Epithelial cell of esophagus (primary cell): Measurements from ENCODE around the gene GPR146.

Source experiments
- DNase-seq: peaks from one replicate; pipeline ENCODE4 v3.0.0; 2010; ENCODE audit warnings: low read depth
- H3K4me3 ChIP-seq: 2 replicates; pipeline ENCODE4 v1.5.1; 2011; ENCODE audit warnings: mild to moderate bottlenecking, low read length, control low read depth
- CTCF ChIP-seq: IDR thresholded peaks from 2 replicates; pipeline ENCODE4 v1.5.1; 2011; ENCODE audit warnings: low read depth, mild to moderate bottlenecking, low read length, control low read depth, inconsistent platforms; ENCODE audit not compliant: insufficient read depth; ENCODE audit errors: missing control alignments

The GPR146 gene

GRCh38 chr7:1013581-1013980, 30.8 kb upstream of the GPR146 start:
- no peak for TF ChIP-seq CTCF
- no peak overlapping the region for H3K4me3 ChIP-seq
- DNase-seq, result no peak

- TF ChIP-seq CTCF, result no peak
- no peak overlapping the region for H3K4me3 ChIP-seq
- no peak for DNase-seq
Measured at GRCh38 chr7:1014681-1015080, 29.7 kb upstream of the GPR146 start.

GRCh38 chr7:1015196-1016121, 28.9 kb upstream of the GPR146 start:
- no peak overlapping the region for H3K4me3 ChIP-seq
- TF ChIP-seq CTCF, result no peak
- DNase-seq, result no peak

GRCh38 chr7:1016577-1017531, 27.5 kb upstream of the GPR146 start:
- DNase-seq, result no peak
- no peak for TF ChIP-seq CTCF
- H3K4me3 ChIP-seq, result no peak overlapping the region

- TF ChIP-seq CTCF, result no peak
- DNase-seq, result no peak
- H3K4me3 ChIP-seq, result no peak overlapping the region
Measured at GRCh38 chr7:1017586-1018333, 26.6 kb upstream of the GPR146 start.

- no peak for DNase-seq
- no peak for TF ChIP-seq CTCF
Measured at GRCh38 chr7:1018334-1018695, 26.0 kb upstream of the GPR146 start.

More at GRCh38 chr7:1018334-1018695, 26.0 kb upstream of the GPR146 start:
- H3K4me3 ChIP-seq, result no peak overlapping the region
